ENCODE measurements around the gene PLCG1. TPM values are rescaled to one million over a fixed set of nuclear protein-coding genes. Genes with fewer than 3 reads are reported as not detected.

The PLCG1 gene
- total and polyA plus RNA-seq, 2 of the 8 experiments (the other 6 are each of a cell fraction or from before 2014, with no cell fraction given): 103 to 154 TPM

GRCh38 chr20:41198443-41198842, 61.1 kb downstream of the PLCG1 start:
- H3K4me1 ChIP-seq (replicated peaks in 1 of 4; ENCODE audit: control insufficient read depth in 3 of 4, insufficient read depth in 4 of 4, low read length in 3 of 4): no peaks in the 10 kb centered on the region
- H3K27ac ChIP-seq (ENCODE audit: low read depth, low read length): no peak overlapping the region
- H3K14ac ChIP-seq (ENCODE audit: insufficient read length): no peak overlapping the region
- no peaks in the 10 kb centered on the region for H3K23me2 ChIP-seq (ENCODE audit: low read depth, low read length)
- no peak overlapping the region for H3K4ac ChIP-seq (replicated peaks; ENCODE audit: insufficient read length, low read depth, low read length)
- H4K91ac ChIP-seq (replicated peaks; ENCODE audit: insufficient read length, low read length): no peak overlapping the region
- H3K36me3 ChIP-seq (ENCODE audit: control insufficient read depth in 2 of 4, insufficient read depth in 4 of 4, low read length in 3 of 4): no peaks in the 10 kb centered on the region
- no peak overlapping the region for H3K4me2 ChIP-seq (ENCODE audit: insufficient read depth in 1 of 2, low read depth in 2 of 2, low read length in 2 of 2)
- no peak overlapping the region for H2BK5ac ChIP-seq (ENCODE audit: low read depth, low read length)
- H3K9me3 ChIP-seq (ENCODE audit: insufficient read depth in 2 of 2, low read depth in 1 of 2, low read length in 1 of 2): peaks cover 2% of the 10 kb centered on the region in 2 experiments; a peak in 2 of 4 replicates
- no peak overlapping the region for H4K8ac ChIP-seq (ENCODE audit: extremely low read depth, insufficient read depth, low read length)
- H3K4me3 ChIP-seq (ENCODE audit: extremely low read depth in 1 of 4, insufficient read depth in 2 of 4, low read depth in 3 of 4, low read length in 4 of 4): no peak overlapping the region
- no peaks in the 10 kb centered on the region for H3K79me1 ChIP-seq (ENCODE audit: low read depth, low read length)
- no peak overlapping the region for H2BK120ac ChIP-seq (replicated peaks; ENCODE audit: low read depth, low read length)
- H2AK5ac ChIP-seq (ENCODE audit: low read depth, low read length): no peak overlapping the region
- ChIA-PET POLR2A (ENCODE audit: partially characterized antibody) (no interaction called here), CTCF (ENCODE audit: partially characterized antibody) (interaction anchor here (1.0 kb wide), 1 partner anchor 26 kb away, joined by 4 read pairs; no protein-coding TSS in a partner anchor)
- no peak overlapping the region for H3K9ac ChIP-seq (replicated peaks in 1 of 4; ENCODE audit: extremely low read depth in 1 of 4, low read depth in 3 of 4, low read length in 3 of 4)
- H3K79me2 ChIP-seq (ENCODE audit: control insufficient read depth in 1 of 2, insufficient read depth in 2 of 2, low read length in 2 of 2): no peaks in the 10 kb centered on the region
- no peak overlapping the region for H4K5ac ChIP-seq (ENCODE audit: insufficient read length, low read depth, low read length)
- no peak for TF ChIP-seq CTBP2 (IDR thresholded peaks at IDR 0.05; ENCODE audit: borderline replicate concordance, insufficient read depth, insufficient read length, low read length)
- no peak for TF ChIP-seq NRF1 (IDR thresholded peaks at IDR 0.05; ENCODE audit: low read depth, low read length)
- no peak for TF ChIP-seq EZH2 (IDR thresholded peaks at IDR 0.05; ENCODE audit: low read depth, low read length, severe bottlenecking)
- TF ChIP-seq CBX8 (IDR thresholded peaks at IDR 0.05; ENCODE audit: borderline replicate concordance, low read depth, low read length): no peak
- no peak overlapping the region for H2BK12ac ChIP-seq (ENCODE audit: low read depth, low read length)
- FAIRE-seq: no peak
- H2BK20ac ChIP-seq (ENCODE audit: low read length): no peak overlapping the region
- H3K56ac ChIP-seq (replicated peaks; ENCODE audit: insufficient read length, low read depth, low read length): no peak overlapping the region
- H3K18ac ChIP-seq (ENCODE audit: extremely low read depth, low read length): no peak overlapping the region
- no peak overlapping the region for H2BK15ac ChIP-seq (ENCODE audit: low read length)
- H3K27me3 ChIP-seq (replicated peaks in 1 of 4; ENCODE audit: control insufficient read depth in 3 of 4, extremely low read depth in 1 of 4, insufficient read depth in 3 of 4, low read length in 3 of 4): no peaks in the 10 kb centered on the region
- 92% methylated on average over 4 of the region's 4 CpGs; no CpG with 5 or more reads in 1 of the 2 experiments for WGBS, 2 experiments (ENCODE audit: extremely low coverage in 1 of 2, insufficient coverage in 1 of 2, insufficient read length in 1 of 2, insufficient replicate concordance in 2 of 2, low coverage in 1 of 2, low lambda C conversion rate in 2 of 2, missing lambda C conversion rate in 1 of 2)
- no peak for DNase-seq (ENCODE audit: low read depth in 1 of 2, low spot score in 2 of 2)
- no peak overlapping the region for H3K23ac ChIP-seq (ENCODE audit: insufficient read length)
- H2AFZ ChIP-seq (ENCODE audit: low read length): no peak overlapping the region
- H4K20me1 ChIP-seq (replicated peaks in 1 of 2; ENCODE audit: control insufficient read depth in 1 of 2, insufficient read depth in 2 of 2, low read length in 2 of 2): no peaks in the 10 kb centered on the region
